HCT116 (cell line): Measurements from ENCODE around the gene KCTD1. TPM values are rescaled to one million over a fixed set of nuclear protein-coding genes. Genes with fewer than 3 reads are reported as not detected.

Experiments used
- ATAC-seq: fragments of 200-7000 bp; cut with Tn5 transposase; 2 replicates; pipeline ENCODE4 v1.9.1; 2020; ENCODE audit warnings: mild to moderate bottlenecking, moderate library complexity
- BruUV-seq: library from RNA; stranded (reverse); fragments of 400-500 nt; replicated peaks from 2 replicates; lab custom pipeline; 2021; lab: Mats Ljungman, UMichigan
- CTCF ChIA-PET: fragments of 300-600 bp; sonication (Branson Sonifier 250); formaldehyde crosslinking; loops from one replicate; lab custom pipeline; 2021; ENCODE audit warnings: antibody characterized with exemption; lab: Charles Lee
- POLR2A ChIA-PET: fragments of 300-600, 350-600 bp; sonication (Branson Sonifier 250); formaldehyde crosslinking; loops from one replicate; lab custom pipeline; 2021; ENCODE audit warnings: antibody characterized with exemption; lab: Charles Lee
- RAD21 ChIA-PET, 2 experiments: fragments of 300-600 bp; sonication (Branson Sonifier 250); formaldehyde crosslinking; loops; one replicate each; lab custom pipeline; 2023; ENCODE audit warnings: low total read pairs in 2 of 2; ENCODE audit not compliant: uncharacterized antibody in 2 of 2, unreplicated experiment in 2 of 2, low non-redundant PET in 1 of 2; lab: Charles Lee
- DNase-seq: peaks from one replicate; pipeline ENCODE4 v3.0.0-alpha.2; 2010; ENCODE audit warnings: low read depth, low spot score
- H2AFZ ChIP-seq: fragments of 200-600 bp; shearing (Covaris generic), sonication (generic); 2 replicates; pipeline ENCODE4 v1.6.1; 2017; ENCODE audit warnings: low read depth, mixed run types, mixed read lengths, antibody characterized with exemption, low read length; ENCODE audit not compliant: poor library complexity, severe bottlenecking
- H3K27ac ChIP-seq: 2 replicates; pipeline ENCODE4 v1.5.1; 2012; ENCODE audit warnings: low read depth, low read length
- H3K27me3 ChIP-seq: fragments of 200-600 bp; sonication (generic); 2 replicates; pipeline ENCODE4 v1.6.1; 2016; ENCODE audit warnings: mixed run types, low read length, mixed read lengths; ENCODE audit not compliant: insufficient read depth
- H3K36me3 ChIP-seq, 2 experiments: fragments of 200-500 bp in 1 of 2; fragments of 200-600 bp in 1 of 2; sonication (Bioruptor generic) in 1 of 2; sonication (generic) in 1 of 2; 2 replicates each; pipeline versions ENCODE4 v1.5.1 to v1.6.1; 2014 to 2016; ENCODE audit warnings: low read length in 2 of 2, inconsistent platforms in 1 of 2, mixed read lengths in 1 of 2, mixed run types in 1 of 2; ENCODE audit not compliant: insufficient read depth in 2 of 2, control insufficient read depth in 1 of 2
- H3K4me1 ChIP-seq, 2 experiments: fragments of 200-600 bp in 1 of 2; sonication (generic) in 1 of 2; 2 replicates each; pipeline versions ENCODE4 v1.5.1 to v1.6.1; 2012 to 2017; ENCODE audit warnings: low read length in 2 of 2, inconsistent platforms in 1 of 2, mild to moderate bottlenecking in 1 of 2, mixed read lengths in 1 of 2, mixed run types in 1 of 2, moderate library complexity in 1 of 2; ENCODE audit not compliant: insufficient read depth in 2 of 2, control insufficient read depth in 1 of 2
- H3K4me2 ChIP-seq: fragments of 200-600 bp; sonication (generic); 2 replicates; pipeline ENCODE4 v1.6.1; 2017; ENCODE audit warnings: mixed run types, low read length, mixed read lengths
- H3K4me3 ChIP-seq, 2 experiments: fragments of 200-600 bp in 1 of 2; sonication (generic) in 1 of 2; replicated peaks in 1 of 2; 2 replicates each; pipeline ENCODE4 v1.5.1; 2011 to 2016; ENCODE audit warnings: low read length in 2 of 2, control low read depth in 1 of 2, low read depth in 1 of 2, mild to moderate bottlenecking in 1 of 2, mixed read lengths in 1 of 2, mixed run types in 1 of 2
- H3K79me2 ChIP-seq: fragments of 200-600 bp; sonication (generic); 2 replicates; pipeline ENCODE4 v1.6.1; 2017; ENCODE audit warnings: mild to moderate bottlenecking, mixed run types, low read length, moderate library complexity, mixed read lengths; ENCODE audit not compliant: insufficient read depth
- H3K9ac ChIP-seq: fragments of 200-600 bp; sonication (generic); 2 replicates; pipeline ENCODE4 v1.6.1; 2016; ENCODE audit warnings: low read length, mixed read lengths
- H3K9me2 ChIP-seq: fragments of 200-600 bp; sonication (generic), shearing (Covaris generic); 2 replicates; pipeline ENCODE4 v1.6.1; 2017; ENCODE audit warnings: mixed run types, mild to moderate bottlenecking, moderate library complexity; ENCODE audit not compliant: insufficient read depth
- H3K9me3 ChIP-seq, 2 experiments: fragments of 200-500 bp in 1 of 2; fragments of 200-600 bp in 1 of 2; sonication (Bioruptor generic) in 1 of 2; sonication (generic) in 1 of 2; 2 replicates each; pipeline ENCODE4 v1.6.1; 2014 to 2017; ENCODE audit warnings: low read length in 2 of 2, mixed read lengths in 2 of 2, inconsistent platforms in 1 of 2, low read depth in 1 of 2, mild to moderate bottlenecking in 1 of 2, mixed run types in 1 of 2, moderate library complexity in 1 of 2; ENCODE audit not compliant: control insufficient read depth in 1 of 2, insufficient read depth in 1 of 2
- H4K20me1 ChIP-seq: fragments of 200-600 bp; sonication (generic), shearing (Covaris generic); 2 replicates; pipeline ENCODE4 v1.6.1; 2017; ENCODE audit warnings: mixed run types, mild to moderate bottlenecking, moderate library complexity; ENCODE audit not compliant: insufficient read depth
- CEBPB ChIP-seq: IDR thresholded peaks from 2 replicates; pipeline ENCODE4 v1.6.1; 2012; ENCODE audit warnings: low read depth
- MAX ChIP-seq: IDR thresholded peaks from 2 replicates; pipeline ENCODE4 v1.6.1; 2012
- POLR2AphosphoS5 ChIP-seq: IDR thresholded peaks from 2 replicates; pipeline ENCODE4 v1.6.1; 2011; ENCODE audit warnings: mild to moderate bottlenecking, low read depth, low read length, moderate library complexity
- SRF ChIP-seq: IDR thresholded peaks from 2 replicates; pipeline ENCODE4 v1.6.1; 2012; ENCODE audit warnings: low read depth
- ZFX ChIP-seq: fragments of 450-650 bp; IDR thresholded peaks from 2 replicates; pipeline ENCODE4 v1.6.1; 2017
- intact Hi-C: fragments of 100-400 bp; cut with micrococcal nuclease; formaldehyde crosslinking; loops from 2 replicates; pipeline ENCODE4 v1.10.0; 2022
- total RNA-seq: library from RNA; stranded (reverse); gene quantifications from one replicate; pipeline ENCODE4 v1.2.1, GENCODE V29; 2021; ENCODE audit not compliant: unreplicated experiment
- TF ChIP-seq, protein P1 (sequence below), 3 experiments: fragments of 200-600 bp in 1 of 3; sonication (generic) in 1 of 3; IDR thresholded peaks in 2 of 3; conservative IDR thresholded peaks in 1 of 3; 2 replicates each; pipeline ENCODE4 v1.5.1; 2012 to 2017; ENCODE audit warnings: low read depth in 2 of 3, low read length in 2 of 3, antibody characterized with exemption in 1 of 3, borderline replicate concordance in 1 of 3, control low read depth in 1 of 3, mild to moderate bottlenecking in 1 of 3, mixed read lengths in 1 of 3, mixed run types in 1 of 3, moderate library complexity in 1 of 3; ENCODE audit not compliant: insufficient read depth in 1 of 3

The KCTD1 gene
- total RNA-seq, 1 experiment from 2014 or later, result 16.8 TPM

- Histone ChIP-seq H3K4me2 (no peak overlapping the region), H2AFZ (no peak overlapping the region), H3K79me2 (no peaks in the 10 kb centered on the region), H4K20me1 (no peaks in the 10 kb centered on the region), H3K9me2 (no peaks in the 10 kb centered on the region), H3K9ac (no peak overlapping the region), H3K27ac (no peak overlapping the region), H3K4me3 (no peak overlapping the region), H3K9me3 (no peaks in the 10 kb centered on the region), H3K27me3 (no peaks in the 10 kb centered on the region), H3K36me3 (no peaks in the 10 kb centered on the region), H3K4me1 (peaks cover 22 to 35% of the 10 kb centered on the region in 2 experiments; a peak in 3 of 4 replicates)
- BruUV-seq, result no TSS peak
- intact Hi-C loops, result no loop called here
- ChIA-PET POLR2A (interaction anchor here (1.0 kb wide), 1 partner anchor 49 kb away, joined by 3 read pairs; no protein-coding TSS in a partner anchor), RAD21 (no interaction called here), CTCF (no interaction called here)
- TF ChIP-seq SRF (no peak), MAX (no peak), POLR2AphosphoS5 (no peak), ZFX (no peak), CEBPB (no peak)
- TF ChIP-seq, protein P1, sequence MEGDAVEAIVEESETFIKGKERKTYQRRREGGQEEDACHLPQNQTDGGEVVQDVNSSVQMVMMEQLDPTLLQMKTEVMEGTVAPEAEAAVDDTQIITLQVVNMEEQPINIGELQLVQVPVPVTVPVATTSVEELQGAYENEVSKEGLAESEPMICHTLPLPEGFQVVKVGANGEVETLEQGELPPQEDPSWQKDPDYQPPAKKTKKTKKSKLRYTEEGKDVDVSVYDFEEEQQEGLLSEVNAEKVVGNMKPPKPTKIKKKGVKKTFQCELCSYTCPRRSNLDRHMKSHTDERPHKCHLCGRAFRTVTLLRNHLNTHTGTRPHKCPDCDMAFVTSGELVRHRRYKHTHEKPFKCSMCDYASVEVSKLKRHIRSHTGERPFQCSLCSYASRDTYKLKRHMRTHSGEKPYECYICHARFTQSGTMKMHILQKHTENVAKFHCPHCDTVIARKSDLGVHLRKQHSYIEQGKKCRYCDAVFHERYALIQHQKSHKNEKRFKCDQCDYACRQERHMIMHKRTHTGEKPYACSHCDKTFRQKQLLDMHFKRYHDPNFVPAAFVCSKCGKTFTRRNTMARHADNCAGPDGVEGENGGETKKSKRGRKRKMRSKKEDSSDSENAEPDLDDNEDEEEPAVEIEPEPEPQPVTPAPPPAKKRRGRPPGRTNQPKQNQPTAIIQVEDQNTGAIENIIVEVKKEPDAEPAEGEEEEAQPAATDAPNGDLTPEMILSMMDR (IDR thresholded peaks at IDR 0.05 in 2 of 3, conservative IDR thresholded peaks at IDR 0.05 in 1 of 3; ENCODE audit: borderline replicate concordance in 1 of 3, insufficient read depth in 1 of 3, low read depth in 2 of 3, low read length in 2 of 3), result no peak
- ATAC-seq (no peak), DNase-seq (no peak)
Measured at GRCh38 chr18:26432651-26433424, 115.5 kb downstream of the KCTD1 start.
